Hepatocyte (in vitro differentiated cells): Measurements from ENCODE around the gene SLX4IP. TPM values are rescaled to one million over a fixed set of nuclear protein-coding genes. Genes with fewer than 3 reads are reported as not detected.

Source experiments
- DNase-seq: peaks from one replicate; pipeline ENCODE4 v3.0.0-alpha.2; 2016; ENCODE audit warnings: low spot score
- H2AFZ ChIP-seq: fragments of 200-600 bp; sonication (generic); 2 replicates; pipeline ENCODE4 v1.6.0; 2016; ENCODE audit warnings: antibody characterized with exemption, mild to moderate bottlenecking
- H3K27ac ChIP-seq: fragments of 200-600 bp; sonication (generic); 2 replicates; pipeline ENCODE4 v1.5.1; 2016; ENCODE audit warnings: mild to moderate bottlenecking
- H3K27me3 ChIP-seq: fragments of 200-600 bp; sonication (generic); 2 replicates; pipeline ENCODE4 v1.6.1; 2016
- H3K36me3 ChIP-seq: fragments of 200-600 bp; sonication (generic); replicated peaks from 2 replicates; pipeline ENCODE4 v1.5.1; 2016; ENCODE audit warnings: low read depth; ENCODE audit not compliant: insufficient read depth
- H3K4me1 ChIP-seq: fragments of 200-600 bp; sonication (generic); 2 replicates; pipeline ENCODE4 v1.5.1; 2016; ENCODE audit warnings: mild to moderate bottlenecking, moderate library complexity; ENCODE audit not compliant: insufficient read depth
- H3K4me2 ChIP-seq: fragments of 200-600 bp; sonication (generic); 2 replicates; pipeline ENCODE4 v1.6.0; 2016
- H3K4me3 ChIP-seq: fragments of 200-600 bp; sonication (generic); 2 replicates; pipeline ENCODE4 v1.5.1; 2016; ENCODE audit warnings: mild to moderate bottlenecking
- H3K79me2 ChIP-seq: fragments of 200-600 bp; sonication (generic); 2 replicates; pipeline ENCODE4 v1.6.0; 2017; ENCODE audit warnings: mild to moderate bottlenecking
- H3K9me2 ChIP-seq: fragments of 200-600 bp; sonication (generic); replicated peaks from 2 replicates; pipeline ENCODE4 v1.6.0; 2017; ENCODE audit warnings: mild to moderate bottlenecking; ENCODE audit not compliant: insufficient read depth
- H3K9me3 ChIP-seq: fragments of 200-600 bp; sonication (generic); 2 replicates; pipeline ENCODE4 v1.5.1; 2016; ENCODE audit warnings: low read depth, mild to moderate bottlenecking
- H4K20me1 ChIP-seq: fragments of 200-600 bp; sonication (generic); 2 replicates; pipeline ENCODE4 v1.6.0; 2016; ENCODE audit warnings: mild to moderate bottlenecking; ENCODE audit not compliant: insufficient read depth, poor library complexity, severe bottlenecking
- EZH2 ChIP-seq: fragments of 200-600 bp; sonication (generic); IDR thresholded peaks from 2 replicates; pipeline ENCODE4 v1.6.1; 2016; ENCODE audit warnings: antibody characterized with exemption, mild to moderate bottlenecking, borderline replicate concordance
- EZH2phosphoT487 ChIP-seq: fragments of 200-600 bp; sonication (generic); IDR thresholded peaks from one replicate; pipeline ENCODE4 v1.6.1; 2018; ENCODE audit warnings: antibody characterized with exemption, mild to moderate bottlenecking, low read depth, moderate library complexity; ENCODE audit not compliant: unreplicated experiment, severe bottlenecking
- WGBS: methylation state at CpG from one replicate; pipeline ENCODE4 v1.1.6; 2016; ENCODE audit warnings: low lambda C conversion rate; ENCODE audit errors: missing lambda C conversion rate; 5-methylcytosine and 5-hydroxymethylcytosine counted together
- polyA plus RNA-seq: library from polyadenylated mRNA; unstranded; fragments of >200 nt; fragmentation: Nextera tagmentation; extraction: Ambion mirVana; gene quantifications from 2 replicates; pipeline ENCODE4 v1.2.1, GENCODE V29; 2016
- total RNA-seq: library from RNA; depleted of rRNA; stranded (reverse); fragments of >200 nt; gene quantifications from 2 replicates; pipeline ENCODE4 v1.2.3, GENCODE V29; 2014
- TF ChIP-seq, protein P1 (sequence below): fragments of 200-600 bp; sonication (generic); IDR thresholded peaks from 2 replicates; pipeline ENCODE4 v1.5.1; 2016; ENCODE audit warnings: antibody characterized with exemption, mild to moderate bottlenecking; ENCODE audit not compliant: poor library complexity

The SLX4IP gene
- total and polyA plus RNA-seq, 2 experiments from 2014 or later: 2.9 to 5.7 TPM

DNA sequence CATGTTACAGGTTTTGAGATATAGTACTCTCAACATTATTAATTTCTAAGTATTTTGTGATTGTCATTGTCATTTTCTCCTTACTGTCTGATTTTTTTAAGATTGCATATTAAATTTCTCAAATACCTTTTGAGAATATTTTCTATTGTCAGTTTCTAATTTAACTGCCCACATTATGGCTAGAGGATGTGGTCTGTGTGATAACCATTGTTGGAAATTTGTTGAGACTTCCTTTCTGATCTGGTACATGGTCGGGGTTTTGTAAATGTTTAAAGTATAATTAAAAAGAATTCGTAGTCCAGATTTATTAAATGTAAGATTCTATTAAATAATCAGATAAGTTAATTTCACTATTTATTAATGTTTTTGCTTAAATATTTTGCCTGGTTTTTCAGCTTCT lies 60.1 kb downstream of the SLX4IP start:
- WGBS: 85% methylated on average over 2 of the region's 2 CpGs
- H3K4me3 ChIP-seq: no peak overlapping the region
- H4K20me1 ChIP-seq: no peaks in the 10 kb centered on the region
- H3K27me3 ChIP-seq: no peaks in the 10 kb centered on the region
- H3K9me3 ChIP-seq: no peaks in the 10 kb centered on the region
- H3K79me2 ChIP-seq: peaks cover 3% of the 10 kb centered on the region
- no peaks in the 10 kb centered on the region for H3K9me2 ChIP-seq
- H3K36me3 ChIP-seq: no peaks in the 10 kb centered on the region
- no peak for DNase-seq
- H2AFZ ChIP-seq: no peak overlapping the region
- TF ChIP-seq, protein P1, sequence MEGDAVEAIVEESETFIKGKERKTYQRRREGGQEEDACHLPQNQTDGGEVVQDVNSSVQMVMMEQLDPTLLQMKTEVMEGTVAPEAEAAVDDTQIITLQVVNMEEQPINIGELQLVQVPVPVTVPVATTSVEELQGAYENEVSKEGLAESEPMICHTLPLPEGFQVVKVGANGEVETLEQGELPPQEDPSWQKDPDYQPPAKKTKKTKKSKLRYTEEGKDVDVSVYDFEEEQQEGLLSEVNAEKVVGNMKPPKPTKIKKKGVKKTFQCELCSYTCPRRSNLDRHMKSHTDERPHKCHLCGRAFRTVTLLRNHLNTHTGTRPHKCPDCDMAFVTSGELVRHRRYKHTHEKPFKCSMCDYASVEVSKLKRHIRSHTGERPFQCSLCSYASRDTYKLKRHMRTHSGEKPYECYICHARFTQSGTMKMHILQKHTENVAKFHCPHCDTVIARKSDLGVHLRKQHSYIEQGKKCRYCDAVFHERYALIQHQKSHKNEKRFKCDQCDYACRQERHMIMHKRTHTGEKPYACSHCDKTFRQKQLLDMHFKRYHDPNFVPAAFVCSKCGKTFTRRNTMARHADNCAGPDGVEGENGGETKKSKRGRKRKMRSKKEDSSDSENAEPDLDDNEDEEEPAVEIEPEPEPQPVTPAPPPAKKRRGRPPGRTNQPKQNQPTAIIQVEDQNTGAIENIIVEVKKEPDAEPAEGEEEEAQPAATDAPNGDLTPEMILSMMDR: no peak
- TF ChIP-seq EZH2: no peak
- no peak for TF ChIP-seq EZH2phosphoT487
- no peak overlapping the region for H3K4me2 ChIP-seq
- H3K4me1 ChIP-seq: peaks cover 5% of the 10 kb centered on the region
- no peak overlapping the region for H3K27ac ChIP-seq

DNA sequence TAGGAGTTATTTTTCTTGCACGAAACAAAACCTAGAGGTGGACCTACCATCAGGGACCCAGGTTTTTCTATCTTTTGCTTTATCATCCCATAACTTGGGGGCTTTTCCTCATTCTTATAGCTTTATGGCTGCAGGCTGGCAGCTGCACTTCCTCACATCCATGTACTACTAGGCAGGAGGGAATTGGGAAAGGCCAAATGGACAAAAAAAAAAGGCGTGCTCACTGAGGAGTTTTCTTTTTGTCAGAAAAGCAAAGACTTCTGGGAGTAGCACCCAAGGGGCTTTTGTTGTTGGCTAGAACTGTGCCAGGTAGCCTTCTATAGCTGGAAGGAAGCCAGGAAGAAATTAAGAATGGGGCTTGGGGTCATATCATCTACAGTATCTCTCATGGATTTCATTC lies 61.4 kb downstream of the SLX4IP start:
- no peak for DNase-seq
- no peak overlapping the region for H2AFZ ChIP-seq
- H3K4me1 ChIP-seq: peaks cover 5% of the 10 kb centered on the region
- H3K36me3 ChIP-seq: no peaks in the 10 kb centered on the region
- 95% methylated on average over 2 of the region's 2 CpGs for WGBS
- peaks cover 3% of the 10 kb centered on the region for H3K79me2 ChIP-seq
- no peak overlapping the region for H3K4me2 ChIP-seq
- no peak overlapping the region for H3K27ac ChIP-seq
- no peaks in the 10 kb centered on the region for H3K9me3 ChIP-seq
- TF ChIP-seq EZH2phosphoT487 (no peak), EZH2 (no peak)
- TF ChIP-seq, protein P1: no peak
- no peak overlapping the region for H3K4me3 ChIP-seq
- no peaks in the 10 kb centered on the region for H4K20me1 ChIP-seq
- no peaks in the 10 kb centered on the region for H3K27me3 ChIP-seq
- no peaks in the 10 kb centered on the region for H3K9me2 ChIP-seq

DNA sequence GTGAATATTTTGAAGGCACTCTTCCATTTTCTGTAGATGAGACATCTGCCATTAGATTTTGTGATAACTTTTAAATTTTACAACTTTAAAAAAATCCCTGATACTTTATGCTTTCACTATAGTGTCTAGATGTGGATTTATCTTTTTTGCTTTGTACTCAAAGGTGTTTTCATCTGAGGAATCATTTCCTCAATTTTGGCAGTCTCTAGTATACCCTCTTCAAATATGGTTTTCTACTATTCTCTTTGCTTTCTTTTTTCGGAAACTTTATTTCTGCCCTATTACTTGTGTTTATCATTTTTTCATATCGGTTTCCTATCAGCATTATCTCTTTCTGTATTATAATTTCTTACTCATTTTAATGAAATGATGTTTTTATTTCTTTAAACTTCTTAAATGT lies 62.2 kb downstream of the SLX4IP start:
- no peak overlapping the region for H2AFZ ChIP-seq
- DNase-seq: no peak
- H3K4me1 ChIP-seq: peaks cover under 1% of the 10 kb centered on the region
- no peaks in the 10 kb centered on the region for H3K27me3 ChIP-seq
- H4K20me1 ChIP-seq: no peaks in the 10 kb centered on the region
- no peaks in the 10 kb centered on the region for H3K36me3 ChIP-seq
- no peak overlapping the region for H3K27ac ChIP-seq
- no peaks in the 10 kb centered on the region for H3K9me3 ChIP-seq
- 95% methylated on average over 2 of the region's 2 CpGs for WGBS
- H3K4me3 ChIP-seq: no peak overlapping the region
- TF ChIP-seq EZH2phosphoT487: no peak
- no peak for TF ChIP-seq EZH2
- H3K4me2 ChIP-seq: no peak overlapping the region
- H3K9me2 ChIP-seq: no peaks in the 10 kb centered on the region
- H3K79me2 ChIP-seq: peaks cover 3% of the 10 kb centered on the region

DNA sequence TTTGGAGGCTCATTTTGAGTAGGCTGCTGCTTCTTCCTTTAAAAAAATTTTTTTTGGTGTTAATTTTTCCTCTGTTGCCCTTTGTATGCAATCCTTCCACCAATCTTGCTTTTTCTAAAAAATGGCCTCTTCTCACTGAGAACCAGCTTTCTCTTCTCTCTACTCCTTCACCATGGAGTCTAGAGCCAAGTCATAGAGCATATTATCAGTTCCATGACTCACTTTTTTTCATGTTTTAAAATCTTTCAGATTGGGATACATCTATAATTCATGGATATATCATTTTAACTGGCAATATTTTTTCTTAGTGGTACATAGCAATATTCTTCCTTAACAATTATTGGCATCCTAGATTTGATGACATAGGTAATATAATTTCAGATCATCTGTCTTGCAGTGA lies 62.7 kb downstream of the SLX4IP start:
- Histone ChIP-seq H4K20me1 (no peaks in the 10 kb centered on the region), H3K9me2 (no peaks in the 10 kb centered on the region), H3K9me3 (no peaks in the 10 kb centered on the region), H3K79me2 (peaks cover 7% of the 10 kb centered on the region), H2AFZ (no peak overlapping the region), H3K4me2 (no peak overlapping the region), H3K27ac (no peak overlapping the region), H3K4me3 (no peak overlapping the region), H3K27me3 (no peaks in the 10 kb centered on the region), H3K4me1 (no peaks in the 10 kb centered on the region), H3K36me3 (no peaks in the 10 kb centered on the region)
- TF ChIP-seq, protein P1: no peak
- TF ChIP-seq EZH2: no peak
- DNase-seq: no peak
